Measurements from ENCODE around the gene ULK2. TPM values are rescaled to one million over a fixed set of nuclear protein-coding genes. Genes with fewer than 3 reads are reported as not detected.

ULK2 gene
- total RNA-seq: 10 to 100 TPM; 15.4 to 35.0 (median 26.9) TPM

DNA sequence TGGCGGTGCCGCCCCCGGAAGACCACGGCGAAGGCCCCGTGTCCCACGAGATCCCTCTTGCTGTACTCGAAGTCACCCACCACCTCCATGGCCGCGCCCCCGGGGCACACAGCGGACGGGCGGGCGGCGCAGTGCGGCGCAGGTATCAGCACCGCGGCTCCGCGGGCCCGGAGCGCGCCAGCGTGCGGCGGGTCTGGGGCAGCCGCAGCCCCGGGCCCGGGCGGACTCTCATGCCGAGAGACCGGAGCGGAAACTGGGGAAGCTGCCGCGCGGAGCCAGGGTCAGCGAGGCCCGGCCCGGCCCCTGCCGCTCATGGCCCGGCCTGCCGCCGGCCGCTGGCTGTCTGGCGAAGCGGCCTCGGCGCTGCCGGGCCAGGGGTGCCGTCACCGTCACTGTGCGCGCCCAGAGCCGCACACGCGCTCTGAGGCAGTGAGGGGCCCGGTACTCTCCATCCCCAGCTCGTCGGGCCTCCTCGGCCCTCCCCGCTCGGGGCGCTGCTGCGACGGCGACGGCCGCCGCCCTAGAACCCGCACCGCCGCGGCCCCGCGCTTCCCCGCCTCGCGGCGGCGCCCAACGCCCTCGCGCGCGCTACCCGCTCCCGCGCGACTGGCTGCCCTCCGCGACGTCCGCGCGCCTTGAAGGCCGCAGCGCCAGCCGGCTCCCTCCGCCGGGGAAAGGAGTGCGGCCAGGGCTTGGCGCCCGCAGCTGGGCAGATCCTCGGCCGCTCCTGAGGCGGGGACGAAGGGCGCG is at the start of gene ULK2:
ULK2 (minus strand) TSS at position 608 of the 750 bp plus-strand sequence; CDS start at position 89, 519 bp downstream.
- peak; percentile 51 to 65 for DNase-seq
- Histone ChIP-seq H3K4me3 (peak within 1 kb of the TSS; percentile 52 to 66), H3K4me1 (peaks cover 0 to 9% of the 10 kb centered on the region in 2 donors), H3K27ac (peak within 1 kb of the TSS; percentile 89 to 90), H3K9me3 (no peaks in the 10 kb centered on the region), H3K27me3 (no peaks in the 10 kb centered on the region), H3K36me3 (no peaks in the 10 kb centered on the region)
- intact Hi-C loops (cut with DNase I; ENCODE audit: low total_unique reads): no loop called here
- TF ChIP-seq POLR2A (IDR thresholded peaks at IDR 0.05): peak; percentile 52 to 95
- peak in 2 of 4 experiments; percentile 9 to 60 for TF ChIP-seq CTCF (IDR thresholded peaks at IDR 0.05)

DNA sequence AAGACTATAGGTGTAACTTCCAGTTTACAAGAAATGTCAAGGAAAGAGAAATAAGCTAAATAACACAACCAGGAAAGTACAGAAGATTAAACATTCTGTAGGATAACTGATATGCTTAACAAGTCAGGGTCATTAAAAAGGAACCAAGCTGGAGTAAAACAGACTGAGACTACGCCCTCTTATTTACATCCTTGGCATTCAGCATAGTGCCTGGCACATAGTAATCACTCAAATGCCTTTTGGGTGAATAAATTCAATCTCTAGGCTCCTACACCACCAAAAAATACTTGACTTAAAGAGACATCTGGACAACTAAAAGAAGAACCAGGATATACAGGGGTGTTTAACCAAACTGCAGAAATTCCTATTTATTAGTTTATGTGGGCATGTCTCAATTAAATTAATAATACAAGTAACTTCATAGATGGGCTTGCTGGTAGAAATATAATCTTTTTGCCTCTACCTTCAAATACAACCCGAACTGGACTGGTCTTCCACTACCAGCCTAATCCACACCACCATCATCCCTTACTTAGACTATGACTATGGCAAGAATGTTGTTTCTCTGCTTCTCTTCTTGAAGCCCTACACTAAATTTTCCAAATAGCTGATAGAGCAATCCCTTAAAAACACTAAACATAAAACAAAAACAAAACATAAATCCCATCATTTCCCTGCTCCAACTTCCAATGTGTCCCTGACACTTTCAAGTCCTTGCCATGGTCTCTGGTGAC is 47.7 kb upstream of the ULK2 start:
- Histone ChIP-seq H3K27me3 (no peaks in the 10 kb centered on the region), H3K4me3 (no peak overlapping the region), H3K27ac (no peak overlapping the region), H3K36me3 (no peaks in the 10 kb centered on the region), H3K9me3 (no peaks in the 10 kb centered on the region), H3K4me1 (no peaks in the 10 kb centered on the region)
- no peak for DNase-seq
- intact Hi-C loops (cut with DNase I; ENCODE audit: low total_unique reads): no loop called here
- TF ChIP-seq POLR2A (IDR thresholded peaks at IDR 0.05): no peak
- TF ChIP-seq CTCF (IDR thresholded peaks at IDR 0.05): no peak

DNA sequence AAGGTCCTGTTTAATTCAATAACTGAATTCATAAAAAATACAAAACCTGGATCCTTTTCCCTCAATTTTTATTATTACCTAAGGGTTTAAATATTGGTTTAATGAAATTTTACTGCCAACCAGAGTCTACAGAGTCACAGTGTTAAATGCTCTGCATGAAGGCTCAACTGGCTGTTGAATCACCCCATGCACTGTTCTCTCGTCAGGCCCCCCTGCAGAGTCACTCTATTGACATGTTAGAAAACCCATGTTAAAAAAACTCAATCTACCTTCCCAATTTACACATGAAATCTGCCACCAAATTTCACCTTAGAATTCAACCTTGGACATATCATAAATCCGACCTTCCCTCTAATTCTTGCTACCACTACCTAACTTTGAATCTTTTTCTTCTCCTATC is 43.3 kb upstream of the ULK2 start:
- intact Hi-C loops (cut with DNase I; ENCODE audit: low total_unique reads): no loop called here

GRCh38 chr17:19909139-19909538 is 41.4 kb upstream of the ULK2 start:
- Histone ChIP-seq H3K9me3 (no peaks in the 10 kb centered on the region), H3K27ac (no peak overlapping the region), H3K36me3 (no peaks in the 10 kb centered on the region), H3K4me3 (no peak overlapping the region), H3K27me3 (no peaks in the 10 kb centered on the region), H3K4me1 (no peaks in the 10 kb centered on the region)
- intact Hi-C loops (cut with DNase I; ENCODE audit: low total_unique reads): no loop called here
- no peak for TF ChIP-seq POLR2A (IDR thresholded peaks at IDR 0.05)
- TF ChIP-seq CTCF (IDR thresholded peaks at IDR 0.05): no peak
- DNase-seq: no peak

More for the DNA sequence above, 43.3 kb upstream of the ULK2 start:
- no peaks in the 10 kb centered on the region for H3K9me3 ChIP-seq
- H3K4me3 ChIP-seq: no peak overlapping the region
- DNase-seq: no peak
- H3K4me1 ChIP-seq: no peaks in the 10 kb centered on the region
- no peaks in the 10 kb centered on the region for H3K27me3 ChIP-seq
- TF ChIP-seq CTCF (IDR thresholded peaks at IDR 0.05) (no peak), POLR2A (IDR thresholded peaks at IDR 0.05) (no peak)
- H3K36me3 ChIP-seq: no peaks in the 10 kb centered on the region
- H3K27ac ChIP-seq: no peak overlapping the region

DNA sequence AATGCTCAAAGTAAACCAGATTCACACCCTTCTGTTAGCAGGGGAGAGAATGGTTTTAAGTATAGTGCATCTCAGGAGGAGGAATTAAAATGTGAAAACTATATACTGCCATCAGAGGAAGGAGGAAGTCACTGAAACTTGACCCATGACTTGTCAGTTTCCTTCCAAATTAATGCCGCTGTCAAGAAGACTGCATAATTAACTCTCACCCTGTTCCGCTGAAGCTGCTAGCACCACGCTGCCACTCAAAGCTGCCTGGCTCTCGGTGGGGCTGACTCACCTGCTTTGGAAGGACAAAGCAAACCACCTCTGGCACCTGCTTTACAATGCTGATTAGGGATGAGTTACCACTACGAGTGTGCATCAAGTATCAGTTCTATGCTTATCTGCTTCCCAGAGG is 37.8 kb upstream of the ULK2 start:
- Histone ChIP-seq H3K27ac (no peak overlapping the region), H3K36me3 (no peaks in the 10 kb centered on the region)
- intact Hi-C loops (cut with DNase I; ENCODE audit: low total_unique reads): no loop called here

More for the DNA sequence above, 37.8 kb upstream of the ULK2 start:
- Histone ChIP-seq H3K4me3 (no peak overlapping the region), H3K27me3 (no peaks in the 10 kb centered on the region), H3K4me1 (no peaks in the 10 kb centered on the region), H3K9me3 (no peaks in the 10 kb centered on the region)
- no peak for DNase-seq
- TF ChIP-seq POLR2A (IDR thresholded peaks at IDR 0.05) (no peak), CTCF (IDR thresholded peaks at IDR 0.05) (no peak)

All from uterus (tissue), 4 donors.